DOHH2 (cell line): ENCODE measurements around the gene CT45A1.
A peak's percentile ranks its signal among the peaks of the same experiment; 100 is the strongest.
"Not testable (repeated sequence)": the region's sequence is repeated elsewhere in the genome, so short reads cannot be mapped to it uniquely, and the experiment has no call there.

ENCODE experiments used
- H3F3A ChIP-seq: fragments of 200-600 bp; sonication (generic), shearing (Covaris generic); 2 replicates; pipeline ENCODE4 v1.6.0; 2016; ENCODE audit warnings: antibody characterized with exemption, mild to moderate bottlenecking; ENCODE audit not compliant: control insufficient read depth, insufficient read depth
- H3K27ac ChIP-seq: fragments of 200-600 bp; sonication (generic); 2 replicates; pipeline ENCODE4 v1.5.1; 2014; ENCODE audit warnings: low read depth, mild to moderate bottlenecking, low read length, moderate library complexity
- H3K27me3 ChIP-seq: fragments of 200-600 bp; sonication (generic); 2 replicates; pipeline ENCODE4 v1.6.1; 2014; ENCODE audit warnings: mild to moderate bottlenecking, low read length, mixed read lengths; ENCODE audit not compliant: control insufficient read depth
- H3K36me3 ChIP-seq: fragments of 200-600 bp; sonication (generic); 2 replicates; pipeline ENCODE4 v1.6.1; 2014; ENCODE audit warnings: mild to moderate bottlenecking, low read length, moderate library complexity, mixed read lengths; ENCODE audit not compliant: control insufficient read depth
- H3K4me1 ChIP-seq: fragments of 200-600 bp; sonication (generic); 2 replicates; pipeline ENCODE4 v1.6.1; 2014; ENCODE audit warnings: mild to moderate bottlenecking, low read length, mixed read lengths; ENCODE audit not compliant: control insufficient read depth
- H3K4me2 ChIP-seq: fragments of 200-600 bp; sonication (generic); 2 replicates; pipeline ENCODE4 v1.6.0; 2014; ENCODE audit warnings: mild to moderate bottlenecking, low read length, moderate library complexity
- H3K4me3 ChIP-seq: fragments of 200-600 bp; sonication (generic); 2 replicates; pipeline ENCODE4 v1.5.1; 2014; ENCODE audit warnings: mild to moderate bottlenecking, low read length, mixed read lengths
- H3K79me2 ChIP-seq: fragments of 200-600 bp; sonication (generic); 2 replicates; pipeline ENCODE4 v1.6.1; 2014; ENCODE audit warnings: mild to moderate bottlenecking, low read length, mixed read lengths; ENCODE audit not compliant: control insufficient read depth
- H3K9me2 ChIP-seq: fragments of 200-600 bp; sonication (generic); replicated peaks from 2 replicates; pipeline ENCODE4 v1.6.1; 2014; ENCODE audit warnings: mild to moderate bottlenecking, low read length, mixed read lengths; ENCODE audit not compliant: control insufficient read depth
- H3K9me3 ChIP-seq: fragments of 200-600 bp; sonication (generic); 2 replicates; pipeline ENCODE4 v1.6.1; 2014; ENCODE audit warnings: antibody characterized with exemption, low read length, mixed read lengths; ENCODE audit not compliant: control insufficient read depth, insufficient read depth
- H4K20me1 ChIP-seq: fragments of 200-600 bp; sonication (generic); 2 replicates; pipeline ENCODE4 v1.6.0; 2014; ENCODE audit warnings: low read depth, mild to moderate bottlenecking, antibody characterized with exemption, low read length, moderate library complexity; ENCODE audit not compliant: control insufficient read depth, insufficient read depth
- CTCF ChIP-seq: fragments of 200-600 bp; sonication (generic); IDR thresholded peaks from one replicate; pipeline ENCODE4 v1.5.1; 2014; ENCODE audit warnings: antibody characterized with exemption, mild to moderate bottlenecking, low read depth, low read length; ENCODE audit not compliant: poor library complexity, severe bottlenecking
- EZH2phosphoT487 ChIP-seq: fragments of 200-600 bp; sonication (generic); IDR thresholded peaks from 2 replicates; pipeline ENCODE4 v1.6.1; 2017; ENCODE audit warnings: borderline replicate concordance, mild to moderate bottlenecking, antibody characterized with exemption, low read length, moderate library complexity, mixed read lengths

CT45A1 gene

GRCh38 chrX:135737366-135738071, 24.1 kb downstream of the CT45A1 start:
- Histone ChIP-seq H3K4me1 (peaks cover 4% of the 10 kb centered on the region; the same call in 1 of the 2 replicates), H3K4me2 (no peak overlapping the region), H3K27me3 (no peaks in the 10 kb centered on the region), H3K27ac (no peak overlapping the region), H3K9me2 (no peaks in the 10 kb centered on the region), H4K20me1 (no peaks in the 10 kb centered on the region), H3F3A (no peaks in the 10 kb centered on the region), H3K36me3 (no peaks in the 10 kb centered on the region), H3K9me3 (no peaks in the 10 kb centered on the region), H3K79me2 (no peaks in the 10 kb centered on the region), H3K4me3 (no peak overlapping the region)
- TF ChIP-seq EZH2phosphoT487 = no peak

- no peaks in the 10 kb centered on the region for H3K9me3 ChIP-seq
- H3K27ac ChIP-seq = no peak overlapping the region
- no peaks in the 10 kb centered on the region for H3K79me2 ChIP-seq
- TF ChIP-seq EZH2phosphoT487 = no peak
- TF ChIP-seq CTCF = peak; percentile 75
- H4K20me1 ChIP-seq = no peaks in the 10 kb centered on the region
- H3F3A ChIP-seq = no peaks in the 10 kb centered on the region
- no peaks in the 10 kb centered on the region for H3K36me3 ChIP-seq
- H3K9me2 ChIP-seq = no peaks in the 10 kb centered on the region
- peak overlapping the region; percentile 69 for H3K4me2 ChIP-seq
- H3K27me3 ChIP-seq = no peaks in the 10 kb centered on the region
- peak overlapping the region; percentile 55 for H3K4me3 ChIP-seq
- peaks cover 4% of the 10 kb centered on the region; the same call in 1 of the 2 replicates for H3K4me1 ChIP-seq
Observed at GRCh38 chrX:135740681-135741149, 27.3 kb downstream of the CT45A1 start.

- Histone ChIP-seq H3K27ac (no peak overlapping the region), H3K9me3 (no peaks in the 10 kb centered on the region), H3K36me3 (no peaks in the 10 kb centered on the region), H3K4me3 (no peak overlapping the region), H3K4me2 (no peak overlapping the region), H3F3A (no peaks in the 10 kb centered on the region), H3K4me1 (peaks cover 4% of the 10 kb centered on the region; the same call in 1 of the 2 replicates), H3K9me2 (no peaks in the 10 kb centered on the region), H4K20me1 (no peaks in the 10 kb centered on the region), H3K79me2 (no peaks in the 10 kb centered on the region), H3K27me3 (no peaks in the 10 kb centered on the region)
- no peak for TF ChIP-seq EZH2phosphoT487
Observed at GRCh38 chrX:135741192-135741715, 27.8 kb downstream of the CT45A1 start.

GRCh38 chrX:135744739-135745138, 31.3 kb downstream of the CT45A1 start:
- H3K4me3 ChIP-seq, H3K4me1 ChIP-seq, H3K4me2 ChIP-seq, H3K79me2 ChIP-seq, H4K20me1 ChIP-seq, H3K36me3 ChIP-seq, H3K27me3 ChIP-seq, H3K9me2 ChIP-seq, H3F3A ChIP-seq, H3K9me3 ChIP-seq, H3K27ac ChIP-seq: not testable (repeated sequence)

- H3K4me1 ChIP-seq, H3F3A ChIP-seq, H3K9me3 ChIP-seq, H3K27me3 ChIP-seq, H3K4me3 ChIP-seq, H3K9me2 ChIP-seq, H3K79me2 ChIP-seq, H4K20me1 ChIP-seq, H3K27ac ChIP-seq, H3K4me2 ChIP-seq, H3K36me3 ChIP-seq: not testable (repeated sequence)
Observed at GRCh38 chrX:135768091-135768490, 54.7 kb downstream of the CT45A1 start, which contains the start of gene CT45A3. Gene CT45A3 (minus strand): TSS chrX:135768191. CDS start chrX:135764444, 3,747 bp downstream.
